Panc1 (cell line): Measurements from ENCODE around the gene BEX5. TPM values are rescaled to one million over a fixed set of nuclear protein-coding genes. Genes with fewer than 3 reads are reported as not detected.

Source experiments
- ATAC-seq: fragments of 200-7000 bp; cut with Tn5 transposase; 2 replicates; pipeline ENCODE4 v1.9.1; 2020; ENCODE audit warnings: mild to moderate bottlenecking, moderate library complexity
- BruUV-seq: library from RNA; stranded (reverse); fragments of 400-500 nt; replicated peaks from 2 replicates; lab custom pipeline; 2021; lab: Mats Ljungman, UMichigan
- CTCF ChIA-PET: fragments of 300-600 bp; sonication (Branson Sonifier 250); formaldehyde crosslinking; loops from one replicate; lab custom pipeline; 2022; ENCODE audit warnings: antibody characterized with exemption; lab: Charles Lee
- POLR2A ChIA-PET: fragments of 300-600 bp; sonication (Branson Sonifier 250); formaldehyde crosslinking; loops from one replicate; lab custom pipeline; 2022; ENCODE audit warnings: antibody characterized with exemption; lab: Charles Lee
- DNase-seq: peaks from one replicate; pipeline ENCODE4 v3.0.0-alpha.2; 2010; ENCODE audit warnings: low read depth, low spot score
- H3K27ac ChIP-seq: 2 replicates; pipeline ENCODE4 v1.5.1; 2011; ENCODE audit warnings: mild to moderate bottlenecking, low read length, inconsistent platforms
- H3K27me3 ChIP-seq: fragments of 200-500 bp; sonication (Bioruptor generic); 2 replicates; pipeline ENCODE4 v1.6.0; 2014; ENCODE audit warnings: low read length, inconsistent platforms; ENCODE audit not compliant: control insufficient read depth, insufficient read depth
- H3K36me3 ChIP-seq: fragments of 200-500 bp; sonication (Bioruptor generic); 2 replicates; pipeline ENCODE4 v1.5.1; 2014; ENCODE audit warnings: inconsistent platforms, mild to moderate bottlenecking, low read length, moderate library complexity; ENCODE audit not compliant: control insufficient read depth, insufficient read depth
- H3K4me1 ChIP-seq: 2 replicates; pipeline ENCODE4 v1.5.1; 2011; ENCODE audit warnings: inconsistent platforms, mild to moderate bottlenecking, low read length, moderate library complexity; ENCODE audit not compliant: control insufficient read depth, insufficient read depth
- H3K4me3 ChIP-seq, 2 experiments: 2 replicates each; pipeline ENCODE4 v1.5.1; 2011 to 2012; ENCODE audit warnings: low read depth in 2 of 2, low read length in 2 of 2, mild to moderate bottlenecking in 2 of 2, inconsistent platforms in 1 of 2, moderate library complexity in 1 of 2
- H3K9me3 ChIP-seq: fragments of 200-500 bp; sonication (Bioruptor generic); 2 replicates; pipeline ENCODE4 v1.5.1; 2014; ENCODE audit warnings: low read depth, mild to moderate bottlenecking, inconsistent platforms, low read length, moderate library complexity; ENCODE audit not compliant: control insufficient read depth, insufficient read depth
- CTCF ChIP-seq: fragments of 450-650 bp; IDR thresholded peaks from 2 replicates; pipeline ENCODE4 v1.5.1; 2017; ENCODE audit warnings: mild to moderate bottlenecking
- POLR2AphosphoS5 ChIP-seq: IDR thresholded peaks from 2 replicates; pipeline ENCODE4 v1.6.1; 2012; ENCODE audit warnings: mild to moderate bottlenecking, low read depth, low read length, moderate library complexity
- REST ChIP-seq, 2 experiments: IDR thresholded peaks; 2 replicates each; pipeline ENCODE4 v1.6.1; 2011 to 2012; ENCODE audit warnings: low read depth in 2 of 2, control low read depth in 1 of 2, low read length in 1 of 2, mild to moderate bottlenecking in 1 of 2, moderate library complexity in 1 of 2; ENCODE audit not compliant: insufficient read depth in 1 of 2
- SIN3A ChIP-seq: IDR thresholded peaks from 2 replicates; pipeline ENCODE4 v1.6.1; 2012; ENCODE audit warnings: low read depth, mild to moderate bottlenecking, low read length, moderate library complexity, borderline replicate concordance; ENCODE audit not compliant: insufficient read depth
- TCF7L2 ChIP-seq: IDR thresholded peaks from 2 replicates; pipeline ENCODE4 v1.6.1; 2011; ENCODE audit warnings: mild to moderate bottlenecking, low read depth, low read length, inconsistent platforms
- in situ Hi-C: cut with HindIII; loops from 2 replicates; pipeline ENCODE4 v1.10.0; 2016; ENCODE audit warnings: low sequenced_read_pairs, low pct_unique_long_range_greater_than_20kb
- intact Hi-C: fragments of 100-400 bp; cut with micrococcal nuclease; formaldehyde crosslinking; loops from one replicate; pipeline ENCODE4 v1.10.0; 2022; ENCODE audit not compliant: unreplicated experiment
- total RNA-seq: library from RNA; stranded (reverse); gene quantifications from one replicate; pipeline ENCODE4 v1.2.1, GENCODE V29; 2021; ENCODE audit not compliant: unreplicated experiment

Gene BEX5
- total RNA-seq, 1 experiment from 2014 or later = 0.21 TPM

DNA sequence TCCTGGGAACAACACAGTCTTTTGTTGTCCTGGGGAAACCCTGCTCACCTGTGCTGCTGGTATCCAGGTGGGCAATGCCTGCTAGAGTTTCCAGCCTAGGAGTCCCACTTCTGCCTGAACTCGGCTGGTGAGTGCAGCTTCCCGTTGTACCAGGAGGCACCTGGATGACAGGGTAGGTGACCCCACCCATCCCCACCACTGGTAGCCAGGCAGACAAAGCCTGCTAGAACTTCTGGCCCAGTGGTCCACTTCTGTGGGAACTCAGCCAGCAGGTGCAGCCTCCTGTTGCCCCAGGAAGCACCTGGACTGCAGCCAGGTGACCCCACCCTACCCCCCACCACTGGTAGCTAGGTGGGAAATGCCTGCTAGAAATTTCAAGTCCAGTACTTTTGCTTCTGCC is 40.0 kb downstream of the BEX5 start:
- in situ Hi-C loops = no loop called here
- Histone ChIP-seq H3K27ac (no peak overlapping the region), H3K36me3 (no peaks in the 10 kb centered on the region), H3K27me3 (no peaks in the 10 kb centered on the region), H3K4me1 (no peaks in the 10 kb centered on the region), H3K4me3 (no peak overlapping the region), H3K9me3 (no peaks in the 10 kb centered on the region)
- no TSS peak for BruUV-seq
- TF ChIP-seq REST (IDR thresholded peaks at IDR 0.05; ENCODE audit: insufficient read depth in 1 of 2, low read depth in 2 of 2, low read length in 1 of 2) (no peak), CTCF (no peak), POLR2AphosphoS5 (no peak), SIN3A (no peak), TCF7L2 (no peak)
- ChIA-PET POLR2A (no interaction called here), CTCF (no interaction called here)
- DNase-seq (no peak), ATAC-seq (no peak)
- intact Hi-C loops = no loop called here

DNA sequence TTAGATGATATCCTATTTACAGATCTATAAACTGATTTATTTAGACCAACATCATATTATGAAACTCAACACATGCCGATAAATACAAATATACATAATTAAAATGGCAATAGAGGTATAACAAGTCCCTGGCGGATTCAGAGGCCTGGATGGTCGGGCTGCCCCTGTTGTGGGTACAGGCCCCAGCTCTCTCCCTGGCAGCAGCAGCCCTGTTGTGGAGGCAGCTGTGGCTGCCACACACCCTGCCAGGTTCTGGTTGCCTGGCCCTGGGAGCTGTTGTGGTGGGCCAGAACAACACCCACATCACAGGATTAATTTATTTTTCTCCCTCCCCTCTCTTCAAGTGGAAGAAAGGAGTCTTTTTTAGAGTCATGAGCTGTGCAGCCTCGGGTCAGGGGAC is 42.4 kb downstream of the BEX5 start:
- BruUV-seq = no TSS peak
- H3K36me3 ChIP-seq = no peaks in the 10 kb centered on the region

More for the DNA sequence above, 42.4 kb downstream of the BEX5 start:
- ATAC-seq = no peak
- Histone ChIP-seq H3K27me3 (no peaks in the 10 kb centered on the region), H3K4me3 (no peak overlapping the region), H3K4me1 (no peaks in the 10 kb centered on the region), H3K27ac (no peak overlapping the region), H3K9me3 (no peaks in the 10 kb centered on the region)
- ChIA-PET POLR2A (no interaction called here), CTCF (no interaction called here)
- in situ Hi-C loops = no loop called here
- DNase-seq = no peak
- no peak for TF ChIP-seq TCF7L2
- no peak for TF ChIP-seq POLR2AphosphoS5
- no peak for TF ChIP-seq SIN3A
- TF ChIP-seq REST (IDR thresholded peaks at IDR 0.05; ENCODE audit: insufficient read depth in 1 of 2, low read depth in 2 of 2, low read length in 1 of 2) = no peak
- TF ChIP-seq CTCF = no peak
- intact Hi-C loops = no loop called here

Other genes starting within 250 kb of the BEX5 start
- 5.7 TPM for gene ZMAT1, start 223.9 kb downstream of the BEX5 start, total RNA-seq
- gene TCEAL2, start 30.3 kb downstream of the BEX5 start, total RNA-seq = not detected
- gene TCEAL6, start 13.5 kb downstream of the BEX5 start, total RNA-seq = not detected
- gene TCP11X1, start 59.3 kb upstream of the BEX5 start, total RNA-seq = not detected
- not detected for gene NXF2, start 91.2 kb upstream of the BEX5 start, total RNA-seq